Osteocyte (in vitro differentiated cells): ENCODE measurements around the gene SYPL2. TPM values are rescaled to one million over a fixed set of nuclear protein-coding genes. Genes with fewer than 3 reads are reported as not detected.

Source experiments
- DNase-seq: peaks from one replicate; pipeline ENCODE4 v3.0.0; 2021; ENCODE audit warnings: mixed read lengths; ENCODE audit not compliant: unreplicated experiment; ENCODE audit errors: extremely low spot score
- H3K27ac Mint-ChIP-seq: one replicate; pipeline ENCODE4 v1.8.0; 2021; ENCODE audit warnings: mild to moderate bottlenecking, mixed read lengths; ENCODE audit not compliant: unreplicated experiment
- H3K27me3 Mint-ChIP-seq: one replicate; pipeline ENCODE4 v1.8.0; 2021; ENCODE audit warnings: mixed read lengths; ENCODE audit not compliant: unreplicated experiment
- H3K36me3 Mint-ChIP-seq: one replicate; pipeline ENCODE4 v1.8.0; 2021; ENCODE audit warnings: mixed read lengths; ENCODE audit not compliant: unreplicated experiment
- H3K4me1 Mint-ChIP-seq: one replicate; pipeline ENCODE4 v1.8.0; 2021; ENCODE audit warnings: mixed read lengths; ENCODE audit not compliant: unreplicated experiment
- H3K4me3 Mint-ChIP-seq: one replicate; pipeline ENCODE4 v1.8.0; 2021; ENCODE audit warnings: mild to moderate bottlenecking, moderate library complexity, mixed read lengths; ENCODE audit not compliant: unreplicated experiment
- H3K9me3 Mint-ChIP-seq: one replicate; pipeline ENCODE4 v1.8.0; 2021; ENCODE audit warnings: mixed read lengths; ENCODE audit not compliant: unreplicated experiment
- total RNA-seq: library from RNA; stranded (reverse); gene quantifications from 2 replicates; pipeline ENCODE4 v1.2.1, GENCODE V29; 2021
- TF ChIP-seq, protein P1 (sequence below): fragments of 200-600 bp; sonication (generic); IDR thresholded peaks from 2 replicates; pipeline ENCODE4 v1.5.0; 2021; ENCODE audit warnings: antibody characterized with exemption, mild to moderate bottlenecking, moderate library complexity

Gene SYPL2
- total RNA-seq, 1 donor from 2014 or later: 0.59 TPM

GRCh38 chr1:109427171-109427467 lies 39.2 kb upstream of the SYPL2 start:
- DNase-seq: no peak
- TF ChIP-seq, protein P1, sequence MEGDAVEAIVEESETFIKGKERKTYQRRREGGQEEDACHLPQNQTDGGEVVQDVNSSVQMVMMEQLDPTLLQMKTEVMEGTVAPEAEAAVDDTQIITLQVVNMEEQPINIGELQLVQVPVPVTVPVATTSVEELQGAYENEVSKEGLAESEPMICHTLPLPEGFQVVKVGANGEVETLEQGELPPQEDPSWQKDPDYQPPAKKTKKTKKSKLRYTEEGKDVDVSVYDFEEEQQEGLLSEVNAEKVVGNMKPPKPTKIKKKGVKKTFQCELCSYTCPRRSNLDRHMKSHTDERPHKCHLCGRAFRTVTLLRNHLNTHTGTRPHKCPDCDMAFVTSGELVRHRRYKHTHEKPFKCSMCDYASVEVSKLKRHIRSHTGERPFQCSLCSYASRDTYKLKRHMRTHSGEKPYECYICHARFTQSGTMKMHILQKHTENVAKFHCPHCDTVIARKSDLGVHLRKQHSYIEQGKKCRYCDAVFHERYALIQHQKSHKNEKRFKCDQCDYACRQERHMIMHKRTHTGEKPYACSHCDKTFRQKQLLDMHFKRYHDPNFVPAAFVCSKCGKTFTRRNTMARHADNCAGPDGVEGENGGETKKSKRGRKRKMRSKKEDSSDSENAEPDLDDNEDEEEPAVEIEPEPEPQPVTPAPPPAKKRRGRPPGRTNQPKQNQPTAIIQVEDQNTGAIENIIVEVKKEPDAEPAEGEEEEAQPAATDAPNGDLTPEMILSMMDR: no peak
- no peaks in the 10 kb centered on the region for H3K9me3 Mint-ChIP-seq
- peak overlapping the region; percentile 93 for H3K27ac Mint-ChIP-seq
- peak overlapping the region; percentile 91 for H3K4me3 Mint-ChIP-seq
- no peaks in the 10 kb centered on the region for H3K36me3 Mint-ChIP-seq
- H3K4me1 Mint-ChIP-seq: peaks cover 30% of the 10 kb centered on the region
- no peaks in the 10 kb centered on the region for H3K27me3 Mint-ChIP-seq

DNA sequence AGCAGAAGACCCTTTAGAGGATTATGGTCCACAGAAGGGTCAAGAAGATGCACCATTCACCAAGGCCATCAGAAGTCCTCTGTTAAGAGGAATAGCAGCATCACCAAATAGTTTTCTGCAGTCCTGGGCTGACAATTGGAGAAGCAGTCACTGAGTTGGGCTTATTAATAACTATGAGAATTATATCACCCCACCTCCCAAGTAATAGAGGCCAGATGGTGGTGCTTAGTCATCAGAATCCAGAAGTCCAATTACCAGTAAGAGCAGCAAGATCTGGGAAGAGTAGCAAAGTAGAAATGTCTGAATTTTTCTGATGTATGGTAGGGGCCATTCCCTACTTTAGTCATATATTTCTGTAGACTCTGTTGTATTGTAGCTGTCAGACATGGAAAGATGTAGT lies 34.0 kb upstream of the SYPL2 start:
- peaks cover 5% of the 10 kb centered on the region for H3K4me1 Mint-ChIP-seq
- TF ChIP-seq, protein P1: no peak
- H3K36me3 Mint-ChIP-seq: no peaks in the 10 kb centered on the region
- H3K4me3 Mint-ChIP-seq: no peak overlapping the region
- peaks cover 2% of the 10 kb centered on the region for H3K27me3 Mint-ChIP-seq
- no peaks in the 10 kb centered on the region for H3K9me3 Mint-ChIP-seq
- no peak overlapping the region for H3K27ac Mint-ChIP-seq
- DNase-seq: no peak

DNA sequence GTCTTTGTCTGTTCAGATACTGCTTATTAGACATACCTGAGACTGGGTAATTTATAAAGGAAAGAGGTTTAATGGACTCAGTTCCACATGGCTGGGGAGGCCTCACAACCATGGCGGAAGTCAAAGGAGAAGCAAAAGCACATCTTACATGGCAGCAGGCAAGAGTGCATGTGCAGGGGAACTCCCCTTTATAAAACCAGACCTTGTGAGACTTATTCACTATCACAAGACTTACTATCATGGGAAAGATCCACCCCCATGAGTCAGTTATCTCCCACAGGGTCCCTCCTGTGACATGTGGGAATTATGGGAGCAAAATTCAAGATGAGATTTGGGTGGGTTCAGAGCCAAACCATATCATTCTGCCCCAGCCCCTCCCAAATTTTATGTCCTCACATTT lies 33.0 kb upstream of the SYPL2 start:
- H3K27me3 Mint-ChIP-seq: peaks cover 2% of the 10 kb centered on the region
- TF ChIP-seq, protein P1: no peak
- H3K4me1 Mint-ChIP-seq: no peaks in the 10 kb centered on the region
- no peak overlapping the region for H3K4me3 Mint-ChIP-seq
- DNase-seq: no peak
- H3K36me3 Mint-ChIP-seq: no peaks in the 10 kb centered on the region
- H3K27ac Mint-ChIP-seq: no peak overlapping the region
- no peaks in the 10 kb centered on the region for H3K9me3 Mint-ChIP-seq

- DNase-seq: no peak
- Mint-ChIP-seq H3K27ac (no peak overlapping the region), H3K36me3 (no peaks in the 10 kb centered on the region), H3K27me3 (peaks cover 2% of the 10 kb centered on the region), H3K9me3 (no peaks in the 10 kb centered on the region), H3K4me3 (no peak overlapping the region), H3K4me1 (no peaks in the 10 kb centered on the region)
- TF ChIP-seq, protein P1: no peak
Observed at GRCh38 chr1:109434484-109434883, 31.9 kb upstream of the SYPL2 start.

DNA sequence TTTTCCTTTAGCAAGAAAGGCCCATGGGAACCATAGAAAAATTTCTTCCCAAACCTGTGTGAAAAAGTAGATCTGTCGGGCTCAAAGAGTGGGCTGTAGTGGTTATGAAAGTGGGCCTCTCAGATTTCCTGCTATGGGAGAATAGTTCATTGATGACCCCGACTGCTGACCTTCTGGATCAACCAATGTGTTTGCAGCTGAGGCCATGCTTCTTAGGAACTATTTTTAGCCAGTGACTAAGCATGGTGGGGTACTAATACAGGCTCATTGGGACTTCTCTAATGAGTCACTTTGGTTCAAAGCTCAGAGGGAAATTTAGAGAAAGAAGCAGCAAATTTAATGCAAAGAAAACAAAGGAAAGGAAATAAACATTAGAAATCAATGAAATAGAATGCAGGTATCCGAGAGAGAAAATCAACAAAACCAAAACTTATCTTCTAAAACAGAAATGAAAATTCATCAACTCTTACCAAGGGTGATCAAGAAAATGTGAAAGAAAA lies 27.5 kb upstream of the SYPL2 start:
- no peaks in the 10 kb centered on the region for H3K4me1 Mint-ChIP-seq
- no peaks in the 10 kb centered on the region for H3K9me3 Mint-ChIP-seq
- H3K27me3 Mint-ChIP-seq: peaks cover 2% of the 10 kb centered on the region
- no peak overlapping the region for H3K4me3 Mint-ChIP-seq
- TF ChIP-seq, protein P1: no peak
- H3K27ac Mint-ChIP-seq: no peak overlapping the region
- DNase-seq: no peak
- no peaks in the 10 kb centered on the region for H3K36me3 Mint-ChIP-seq
